ENCODE results near the gene MTF1.

The MTF1 gene

DNA sequence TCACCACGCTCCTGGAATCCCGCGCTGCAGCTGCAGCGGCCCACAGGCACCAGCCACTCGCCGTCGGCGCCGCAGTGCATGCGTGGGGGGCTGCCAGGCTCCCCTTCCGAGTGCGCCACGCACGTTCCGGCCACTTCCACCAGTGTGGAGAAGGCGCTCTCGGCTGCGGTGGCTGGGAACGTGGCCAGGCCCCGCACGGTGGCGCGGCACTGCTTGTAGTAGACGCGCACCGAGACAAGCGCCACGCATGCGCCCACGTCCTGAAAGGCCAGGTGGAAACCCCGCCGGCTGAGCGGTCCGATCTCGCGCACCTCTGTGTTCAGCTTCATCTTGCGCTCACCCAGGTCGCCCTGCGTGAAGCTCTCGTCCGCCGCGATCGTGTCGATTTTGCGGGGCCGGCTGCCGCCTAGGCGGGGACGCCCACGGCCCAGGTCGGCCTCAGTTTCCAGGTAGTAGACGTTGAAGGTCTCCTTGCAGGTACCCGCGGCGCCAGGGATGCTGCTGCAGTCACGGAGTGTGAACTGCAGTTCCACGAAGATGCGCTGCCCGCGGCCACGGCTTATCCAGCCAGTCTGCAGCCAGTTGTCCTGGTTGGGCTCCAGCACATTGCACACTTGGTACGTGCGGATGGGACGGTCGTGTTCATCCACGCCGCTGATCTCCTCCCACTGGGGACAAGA lies 97.8 kb downstream of the MTF1 start:
- Histone ChIP-seq H3K36me3 (ENCODE audit: insufficient read depth, low read length) (no peaks in the 10 kb centered on the region), H3K4me3 (ENCODE audit: low read length) (no peak overlapping the region), H2AFZ (ENCODE audit: low read depth, low read length) (no peak overlapping the region), H3K27me3 (ENCODE audit: insufficient read depth, low read length) (peaks cover 81% of the 10 kb centered on the region), H3K4me1 (ENCODE audit: insufficient read depth, low read length) (peaks cover 14% of the 10 kb centered on the region), H3K9me3 (ENCODE audit: low read length) (no peaks in the 10 kb centered on the region)

Measured in neuron (in vitro differentiated cells).